Right lung (tissue), 5 donors: ENCODE data around the gene FNDC7. TPM values are rescaled to one million over a fixed set of nuclear protein-coding genes. Genes with fewer than 3 reads are reported as not detected.
"Not testable (repeated sequence)": the region's sequence is repeated elsewhere in the genome, so short reads cannot be mapped to it uniquely, and the experiment has no call there.

ENCODE experiments used
- DNase-seq, 2 donors: peaks; one replicate each; pipeline ENCODE4 v3.0.0-alpha.2; 2013
- polyA plus RNA-seq, 5 donors: library from polyadenylated mRNA; unstranded; fragments of 120-200 nt; gene quantifications; one replicate each; pipeline versions ENCODE4 v1.2.1 to v1.2.3, GENCODE V29; 2013; ENCODE audit warnings: inconsistent platforms in 1 of 5, low replicate concordance in 1 of 5; ENCODE audit not compliant: insufficient read length in 5 of 5, insufficient read depth in 1 of 5

The FNDC7 gene
- polyA plus RNA-seq, 5 donors = 0.04 TPM; not detected in 4

DNA sequence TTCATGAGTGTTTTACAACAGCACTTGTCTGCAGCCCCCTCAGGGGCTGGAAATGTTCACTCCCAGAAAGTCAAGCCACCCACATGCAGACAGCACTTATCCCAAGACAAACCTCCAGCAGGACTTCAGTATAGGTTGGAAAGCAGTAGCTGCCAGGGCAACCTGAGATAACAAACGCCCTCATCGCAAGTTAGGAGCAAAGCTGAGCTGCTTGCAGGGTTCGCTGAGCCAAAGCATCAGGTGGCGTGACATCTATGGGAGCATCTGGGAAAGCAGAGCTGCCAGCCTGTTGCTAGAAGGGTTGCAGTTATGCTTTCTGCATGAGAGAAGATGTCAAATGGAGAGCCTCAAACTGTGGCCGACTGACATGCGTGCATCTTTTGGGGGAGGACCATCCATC, 29.5 kb downstream of the FNDC7 start:
- no peak for DNase-seq

DNA sequence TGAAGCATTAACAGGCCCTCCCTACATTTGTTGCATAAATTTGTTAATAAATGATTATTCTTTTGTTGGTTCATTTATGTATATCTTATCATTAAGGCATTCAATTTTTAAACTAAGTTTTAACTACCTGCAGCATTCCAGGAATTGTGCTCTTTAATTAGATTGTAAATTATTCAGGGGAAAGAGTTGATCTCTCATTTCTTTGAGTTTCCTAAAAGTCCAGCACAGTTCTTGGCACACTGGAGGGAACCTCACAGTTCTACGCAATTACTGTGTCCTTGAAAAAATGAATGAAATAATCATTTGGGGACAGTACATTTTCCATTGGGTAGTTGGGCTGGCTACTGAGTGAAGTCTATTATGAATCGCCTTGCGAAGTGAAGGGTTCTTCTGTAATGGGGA, 33.3 kb downstream of the FNDC7 start:
- DNase-seq = no peak

DNA sequence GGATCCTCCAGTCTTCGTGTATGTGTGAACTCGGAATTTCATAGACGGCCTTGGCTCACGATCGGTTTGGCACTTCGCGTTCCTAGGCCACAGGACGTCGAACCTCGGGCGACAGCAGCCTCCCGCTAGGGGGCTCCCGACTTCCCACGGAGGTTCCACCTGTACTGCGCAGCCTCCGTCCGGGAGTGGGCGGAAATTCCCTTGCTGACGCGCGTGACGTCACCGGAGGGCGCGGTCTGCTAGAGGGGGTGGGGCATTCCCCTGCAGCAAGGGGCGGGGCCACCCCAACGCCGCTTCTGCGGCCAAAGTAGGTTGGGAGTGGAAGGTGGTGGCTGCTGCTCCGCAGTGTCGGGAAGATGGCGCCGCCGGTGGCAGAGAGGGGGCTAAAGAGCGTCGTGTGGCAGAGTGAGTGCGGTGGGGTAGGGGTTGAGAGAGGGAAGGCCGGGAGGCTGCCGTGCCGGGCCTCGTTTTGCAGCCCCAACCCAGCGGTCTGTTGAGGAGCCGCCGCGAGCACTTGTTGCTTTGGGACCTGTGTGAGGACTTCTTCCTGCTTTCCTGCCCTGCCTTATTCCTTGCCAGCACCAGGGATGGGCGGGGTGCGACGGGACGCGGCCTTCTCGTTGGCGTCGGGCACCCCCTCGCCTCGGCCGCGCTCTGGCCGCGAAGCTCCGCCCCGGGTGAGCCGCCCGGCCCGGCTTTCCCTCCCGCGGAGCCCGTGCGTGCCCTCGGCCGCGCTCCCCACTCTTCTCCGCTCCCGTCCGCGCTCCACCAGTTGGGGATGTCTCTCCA, 33.9 kb downstream of the FNDC7 start, which contains the start of gene STXBP3:
Gene STXBP3 (plus strand): TSS at position 293 of the 789 bp plus-strand sequence. CDS start 64 bp downstream, at position 357.
- peak; percentile 98 for DNase-seq

DNA sequence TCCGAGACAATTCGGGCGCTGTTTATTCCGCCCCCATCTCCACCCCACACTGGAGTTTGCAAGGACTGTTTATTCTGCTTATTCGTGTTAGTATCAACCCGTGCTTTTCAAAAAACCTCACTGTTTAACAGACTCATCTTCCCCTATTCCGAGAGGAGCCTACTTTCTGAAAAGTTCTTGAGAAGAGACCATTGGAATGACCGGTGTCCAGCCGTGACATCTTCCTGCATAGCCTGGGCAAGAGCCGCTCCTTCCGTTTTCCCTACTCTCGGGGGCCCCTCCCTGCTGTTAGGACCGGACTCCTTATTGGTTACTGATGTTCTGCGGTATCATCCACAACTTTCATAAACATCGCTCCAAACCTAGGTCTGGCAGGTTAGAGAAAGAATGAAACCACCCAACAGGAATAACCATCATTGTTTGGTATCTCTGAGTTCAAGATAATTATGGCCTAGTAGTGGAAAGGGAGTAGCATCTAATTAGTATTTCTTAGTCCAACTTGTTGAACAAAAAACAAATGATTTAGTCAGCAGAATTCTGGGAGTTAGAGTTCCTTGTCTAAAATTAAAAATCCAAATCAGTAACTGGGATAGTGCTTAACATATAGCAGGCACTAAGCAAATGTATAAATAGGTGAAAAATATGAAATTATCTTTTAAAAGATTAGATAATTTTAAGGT, 34.6 kb downstream of the FNDC7 start:
- peak; percentile 65 to 80 for DNase-seq

DNA sequence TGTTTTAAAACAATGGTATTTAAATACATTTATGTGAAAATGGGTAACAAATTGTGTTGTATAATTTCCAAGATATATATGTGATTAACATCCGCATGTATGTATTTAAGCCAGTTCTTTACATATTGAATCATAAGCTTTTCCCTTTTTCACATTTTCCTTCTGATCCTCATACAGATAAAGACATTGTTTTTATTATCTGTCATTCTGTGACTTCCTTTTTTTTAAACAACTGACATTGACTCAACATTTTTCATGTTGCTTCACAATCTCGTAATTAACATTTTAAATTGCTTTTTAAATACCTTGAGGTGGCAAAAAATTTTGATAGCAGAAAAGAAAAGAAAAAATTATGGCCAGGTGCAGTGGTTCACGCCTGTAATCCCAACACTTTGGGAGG, 35.2 kb downstream of the FNDC7 start:
- no peak for DNase-seq

DNA sequence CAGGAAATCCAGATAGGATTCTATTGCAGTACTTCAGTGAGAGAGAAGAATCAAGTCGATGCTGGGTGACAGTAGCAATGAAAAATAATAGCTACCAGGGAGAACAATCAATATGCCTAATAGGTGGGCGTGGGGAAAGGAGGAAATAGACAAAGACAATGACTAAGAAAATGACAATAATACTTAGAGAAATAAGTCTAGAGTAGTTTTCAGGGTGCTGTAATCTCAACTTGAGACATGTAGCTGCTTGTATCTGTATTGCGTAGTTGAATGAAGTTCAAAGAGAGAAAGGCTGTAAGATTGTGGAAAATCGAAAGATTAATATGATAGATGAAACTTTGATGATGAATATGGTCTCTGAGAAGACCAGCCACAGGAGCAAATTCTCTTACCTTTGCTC, 36.4 kb downstream of the FNDC7 start:
- no peak for DNase-seq

DNA sequence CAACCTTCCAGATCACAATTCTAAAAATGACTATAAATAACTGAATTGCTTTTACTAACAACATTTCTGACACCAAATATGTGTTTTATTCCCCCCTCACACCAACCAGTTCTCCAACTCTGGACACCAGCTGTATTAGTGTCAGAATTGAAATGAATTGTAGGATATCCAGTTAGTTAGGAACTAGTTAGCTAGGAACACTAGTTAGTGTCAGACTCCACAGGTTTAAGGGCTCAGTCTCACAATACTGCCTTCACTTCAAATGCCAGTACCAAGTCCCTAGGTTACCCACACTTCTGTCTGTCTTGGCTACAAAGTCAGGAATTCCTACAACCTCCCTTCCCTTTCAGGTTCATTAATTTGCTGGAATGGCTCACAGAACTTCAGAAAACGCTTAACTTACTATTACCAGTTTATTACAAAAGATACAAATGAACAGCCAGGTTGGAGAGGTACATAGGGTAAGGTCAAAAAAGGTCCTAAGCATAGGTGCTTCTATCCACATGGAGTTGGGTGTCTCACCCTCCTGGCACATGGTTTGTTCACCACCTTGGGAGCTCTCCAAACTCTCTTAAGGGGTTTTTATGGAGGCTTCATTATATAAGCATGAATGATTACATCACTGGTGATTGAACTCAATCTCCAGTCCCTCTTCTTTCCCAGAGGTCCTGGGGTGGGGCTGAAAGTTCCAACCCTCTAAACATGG, 37.9 kb downstream of the FNDC7 start:
- no peak for DNase-seq

DNA sequence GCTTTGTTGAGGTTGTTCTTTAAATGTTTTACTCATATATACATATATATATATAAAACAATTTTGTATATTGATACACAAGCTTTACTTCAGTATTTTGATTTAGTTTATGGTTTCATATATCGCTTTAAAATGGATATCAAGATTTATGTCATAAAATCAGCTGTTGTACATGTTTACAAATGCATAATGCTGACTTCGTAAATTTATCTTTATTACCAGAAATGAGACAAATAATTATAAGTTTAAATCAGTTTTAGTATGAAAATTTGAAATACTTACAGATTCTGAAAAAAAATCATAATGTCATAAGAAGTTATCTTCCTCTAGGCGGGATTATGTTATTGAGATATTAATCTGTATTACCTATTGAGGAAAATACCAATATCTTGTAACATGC, 40.7 kb downstream of the FNDC7 start:
- no peak for DNase-seq

DNA sequence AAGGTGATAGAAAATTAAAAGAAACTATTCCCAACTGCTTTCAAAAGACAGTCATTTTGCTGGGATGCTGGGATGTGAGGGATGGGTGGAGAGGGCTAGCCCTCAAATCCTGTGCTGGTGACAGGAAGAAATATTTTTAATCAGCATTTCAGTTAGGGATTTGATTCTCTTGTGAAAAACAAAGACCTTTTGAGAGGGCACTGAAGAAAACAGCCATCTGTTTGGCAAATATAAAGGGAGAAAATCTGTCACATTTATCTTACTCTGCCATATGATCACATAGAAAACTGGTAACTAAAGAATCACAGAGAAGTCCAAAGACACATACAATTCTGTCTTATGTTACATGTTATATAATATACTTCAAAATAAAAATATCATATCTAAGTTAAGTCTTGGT, 46.1 kb downstream of the FNDC7 start:
- DNase-seq = no peak

DNA sequence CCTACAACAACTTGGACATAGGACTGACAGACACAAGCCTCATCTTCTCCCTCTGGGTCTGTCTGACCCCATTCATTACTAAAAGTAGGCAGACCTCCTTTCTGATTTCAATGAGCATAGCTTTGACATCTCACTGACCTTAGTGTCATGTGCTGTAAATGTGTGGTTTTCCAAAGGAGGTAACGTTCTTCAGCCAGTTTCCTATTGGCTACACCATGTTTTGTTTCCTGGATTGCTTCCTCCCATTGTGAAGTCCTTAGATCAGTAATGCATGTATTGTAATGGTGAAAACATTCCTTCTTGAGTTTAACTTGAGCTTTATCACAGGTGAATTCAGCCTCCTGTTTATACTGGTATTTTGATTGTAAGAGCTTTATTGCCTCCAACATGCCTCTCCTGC, 54.4 kb downstream of the FNDC7 start:
- DNase-seq = no peak

DNA sequence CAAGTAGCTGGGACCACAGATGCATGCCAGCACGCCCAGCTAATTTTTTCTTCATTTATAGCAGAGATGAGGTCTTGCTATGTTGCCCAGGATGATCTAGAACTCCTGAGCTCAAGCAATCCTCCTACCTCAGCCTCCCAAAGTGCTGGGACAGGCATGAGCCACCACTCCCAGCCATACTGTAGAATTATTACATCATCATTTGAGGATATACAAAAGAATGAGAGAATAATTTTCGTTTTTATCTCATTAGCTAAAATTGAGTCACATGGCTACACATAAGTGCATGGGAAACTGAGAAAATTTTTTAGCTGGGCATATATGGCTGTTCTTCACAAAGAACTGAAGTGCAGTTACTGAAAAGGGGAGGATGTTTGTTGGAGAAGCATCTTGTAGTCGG, 55.0 kb downstream of the FNDC7 start:
- no peak for DNase-seq

DNA sequence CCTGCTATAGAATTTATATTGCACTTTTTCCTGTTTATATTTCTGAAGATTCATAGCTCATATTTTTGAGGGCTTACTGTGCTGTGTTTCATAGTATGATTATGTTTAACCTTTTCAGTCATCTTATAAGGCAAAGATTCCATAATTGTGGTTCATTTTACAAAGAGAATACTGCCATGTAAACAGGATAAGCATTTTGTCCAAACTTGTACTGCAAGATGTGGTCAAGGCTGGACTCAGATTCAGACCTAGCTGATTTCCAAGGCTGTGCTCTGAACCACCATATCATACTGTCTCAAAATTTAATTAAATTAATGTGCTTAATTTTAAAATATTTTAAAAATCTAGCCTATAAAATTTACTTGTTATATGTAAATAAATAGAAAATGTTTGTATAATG, 65.1 kb downstream of the FNDC7 start:
- no peak for DNase-seq

DNA sequence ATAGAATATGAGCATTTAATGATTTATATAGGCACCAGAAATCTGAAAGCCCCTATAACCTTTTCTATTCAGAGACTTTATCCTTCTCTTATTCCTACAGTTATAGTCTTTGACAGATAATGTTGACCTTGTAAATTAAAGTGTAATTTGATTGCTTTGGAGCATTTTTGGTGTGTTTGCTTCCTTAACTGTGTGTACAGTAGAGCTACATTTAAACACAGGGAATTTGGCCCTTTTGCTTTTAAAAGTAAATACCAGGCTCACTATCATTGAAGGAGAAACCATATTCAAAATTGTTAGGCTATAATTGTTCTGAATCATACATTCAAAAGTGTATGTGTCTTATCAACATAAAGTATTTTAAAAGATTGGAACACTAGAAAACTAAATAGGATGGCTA, 66.7 kb downstream of the FNDC7 start:
- no peak for DNase-seq

DNA sequence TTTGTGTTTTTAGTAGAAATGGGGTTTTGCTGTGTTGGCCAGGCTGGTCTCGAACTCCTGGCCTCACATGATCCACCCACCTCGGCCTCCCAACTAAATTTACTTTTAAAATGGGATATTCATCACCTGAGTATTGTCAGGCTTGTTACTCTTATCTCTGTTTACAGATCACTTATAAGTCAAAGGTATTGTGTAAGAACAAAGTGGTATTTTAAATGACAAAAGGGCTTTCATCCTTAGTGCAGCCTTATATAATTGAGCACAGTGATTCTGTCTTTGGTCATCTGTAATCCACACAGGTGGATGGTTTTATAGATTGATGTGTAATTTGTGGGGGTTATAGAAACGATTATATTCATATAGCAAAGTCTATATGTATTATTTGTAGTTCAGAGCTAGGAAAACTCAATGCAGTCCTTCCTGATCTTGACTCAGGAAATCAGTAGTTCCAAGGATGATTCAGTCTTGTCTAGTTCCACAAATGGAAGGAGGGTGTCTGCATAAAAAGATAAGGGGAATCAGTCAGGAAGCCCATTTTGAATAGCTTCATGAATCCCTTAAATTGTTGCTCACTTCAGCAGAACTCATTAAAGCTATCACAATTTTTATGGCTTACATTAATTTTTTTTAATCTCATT, 68.3 kb downstream of the FNDC7 start:
- no peak for DNase-seq

DNA sequence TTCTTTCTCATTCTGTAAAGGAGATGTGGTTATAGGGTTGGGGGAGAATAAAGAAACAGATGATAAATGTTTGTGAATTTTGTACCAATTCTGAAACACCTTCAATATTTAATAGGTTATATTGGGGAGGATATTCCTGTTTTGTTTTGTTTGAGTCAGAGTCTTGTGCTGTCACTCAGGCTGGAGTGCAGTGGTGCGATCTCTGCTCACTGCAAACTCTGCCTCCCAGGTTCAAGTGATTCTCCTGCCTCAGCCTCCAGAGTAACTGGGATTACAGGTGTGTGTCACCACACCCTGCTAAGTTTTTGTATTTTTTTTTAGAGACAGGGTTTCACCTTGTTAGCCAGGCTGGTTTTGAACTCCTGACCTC, 68.9 kb downstream of the FNDC7 start:
- not testable (repeated sequence) for DNase-seq

DNA sequence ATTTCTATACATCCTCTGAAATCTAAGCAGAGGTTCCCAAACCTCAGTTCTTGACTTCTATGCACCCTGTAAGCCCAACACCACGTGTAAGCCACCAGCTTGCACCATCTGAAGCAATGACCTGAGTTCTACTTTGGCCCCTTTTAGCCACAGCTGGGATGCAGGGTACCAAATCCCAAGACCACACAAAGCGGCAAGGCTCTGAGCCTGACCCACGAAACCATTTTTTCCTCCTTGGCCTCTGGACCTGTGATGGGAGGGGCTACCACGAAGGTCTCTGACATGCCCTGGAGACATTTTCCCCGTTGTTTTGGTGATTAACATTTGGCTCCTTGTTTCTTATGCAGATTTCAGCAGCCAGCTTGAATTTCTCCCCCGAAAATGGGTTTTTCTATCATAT, 72.6 kb downstream of the FNDC7 start:
- DNase-seq = no peak

DNA sequence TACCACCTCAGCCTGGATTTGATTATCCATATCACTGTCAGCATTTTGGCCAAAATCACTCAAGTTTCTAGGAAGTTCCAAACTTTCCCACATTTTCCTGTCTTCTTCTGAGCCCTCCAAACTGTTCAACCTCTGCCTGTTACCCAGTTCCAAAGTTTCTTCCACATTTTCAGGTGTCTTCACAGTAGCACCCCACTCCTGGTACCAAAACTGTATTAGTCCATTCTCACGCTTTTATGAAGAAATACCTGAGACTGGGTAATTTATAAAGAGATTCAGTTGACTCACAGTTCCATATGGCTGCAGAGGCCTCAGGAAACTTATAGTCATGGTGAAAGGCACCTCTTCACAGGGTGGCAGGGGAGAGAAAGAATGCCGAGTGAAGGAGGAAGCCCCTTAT, 73.2 kb downstream of the FNDC7 start:
- no peak for DNase-seq

DNA sequence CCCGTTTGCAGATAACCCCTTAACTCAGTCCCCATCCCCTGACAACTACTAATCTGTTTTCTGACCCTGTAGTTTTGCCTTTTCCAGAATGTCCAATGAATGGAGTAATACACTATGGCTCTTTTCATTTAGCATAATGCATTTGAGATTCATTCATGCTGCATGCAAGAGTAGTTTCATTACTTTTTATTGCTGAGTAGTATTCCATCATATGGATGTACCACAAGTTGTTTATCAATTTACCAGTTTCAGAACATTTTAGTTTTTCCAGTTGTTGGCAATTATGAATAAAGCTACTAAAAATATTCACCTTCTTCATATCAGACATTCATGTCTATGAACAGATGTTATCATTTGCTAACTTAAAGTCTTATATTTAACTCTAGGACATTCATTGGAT, 79.1 kb downstream of the FNDC7 start:
- DNase-seq = no peak
